Renal cortical epithelial cell (primary cell): Measurements from ENCODE around the gene UBE2D1. TPM values are rescaled to one million over a fixed set of nuclear protein-coding genes. Genes with fewer than 3 reads are reported as not detected.

Experiments used
- total RNA-seq: library from RNA; depleted of rRNA; stranded (reverse); fragments of >200 nt; gene quantifications from 2 replicates; pipeline ENCODE4 v1.2.3, GENCODE V29; 2014

The UBE2D1 gene
- total RNA-seq, 1 donor from 2014 or later, result 29.4 TPM

Other genes starting within 250 kb of the UBE2D1 start
- gene IPMK, start 67.1 kb upstream of the UBE2D1 start, total RNA-seq, result 8.5 and 11.1 TPM in 2 replicates
- 25.0 and 42.2 TPM in 2 replicates for gene CISD1, start 65.8 kb upstream of the UBE2D1 start, total RNA-seq
- 33.3 and 41.0 TPM in 2 replicates for gene TFAM, start 50.4 kb downstream of the UBE2D1 start, total RNA-seq
- 248 and 609 TPM in 2 replicates for gene BICC1, start 177.9 kb downstream of the UBE2D1 start, total RNA-seq